Neutrophil (primary cell): Measurements from ENCODE around the gene SEMA7A.

Source experiments
- H3K27ac ChIP-seq: fragments of 200-600 bp; sonication (generic); 2 replicates; pipeline ENCODE4 v1.5.1; 2016; ENCODE audit warnings: mild to moderate bottlenecking, moderate library complexity
- H3K27me3 ChIP-seq: fragments of 200-600 bp; sonication (generic); 2 replicates; pipeline ENCODE4 v1.6.0; 2016; ENCODE audit warnings: mild to moderate bottlenecking
- H3K36me3 ChIP-seq: fragments of 200-600 bp; sonication (generic); 2 replicates; pipeline ENCODE4 v1.5.1; 2017
- H3K4me1 ChIP-seq, 2 experiments: fragments of 200-600 bp in 1 of 2; sonication (generic) in 1 of 2; 1 replicate in 1 of 2; 2 replicates in 1 of 2; pipeline versions ENCODE4 v1.5.1 to v1.6.1; 2013 to 2016; ENCODE audit warnings: low read depth in 1 of 2, low read length in 1 of 2, mild to moderate bottlenecking in 1 of 2, moderate library complexity in 1 of 2; ENCODE audit not compliant: control insufficient read depth in 1 of 2, insufficient read depth in 1 of 2
- H3K4me3 ChIP-seq, 2 experiments: fragments of 200-600 bp in 1 of 2; sonication (generic) in 1 of 2; 1 replicate in 1 of 2; 2 replicates in 1 of 2; pipeline ENCODE4 v1.5.1; 2013 to 2016; ENCODE audit warnings: low read depth in 1 of 2, low read length in 1 of 2, mild to moderate bottlenecking in 1 of 2, moderate library complexity in 1 of 2
- H3K9me3 ChIP-seq: fragments of 200-600 bp; sonication (generic); 2 replicates; pipeline ENCODE4 v1.5.1; 2016
- TF ChIP-seq, protein P1 (sequence below): fragments of 200-600 bp; sonication (generic); IDR thresholded peaks from 2 replicates; pipeline ENCODE4 v1.5.1; 2016; ENCODE audit warnings: antibody characterized with exemption

SEMA7A gene

DNA sequence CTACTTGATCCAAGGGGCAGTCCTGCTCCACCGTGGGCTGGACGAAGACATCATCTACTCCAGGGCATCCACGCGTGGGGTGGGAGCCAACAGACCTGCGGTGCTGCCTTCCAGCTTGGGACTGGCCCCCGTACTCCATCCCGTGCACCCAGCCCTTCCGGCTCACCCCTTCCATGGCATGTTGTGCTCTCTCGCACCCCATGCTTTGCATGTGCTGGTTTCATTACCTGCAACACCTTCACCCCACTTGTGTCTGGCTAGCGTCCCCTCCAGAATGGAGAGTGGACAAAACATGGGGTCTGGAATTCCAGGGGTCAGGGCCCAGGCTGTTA is 30.2 kb downstream of the SEMA7A start:
- H3K27me3 ChIP-seq: peaks cover 20% of the 10 kb centered on the region
- peak overlapping the region in 1 of 2 experiments; percentile 38 for H3K4me3 ChIP-seq
- peaks cover 23 to 36% of the 10 kb centered on the region in 2 experiments for H3K4me1 ChIP-seq
- peak overlapping the region; percentile 72 for H3K27ac ChIP-seq
- no peaks in the 10 kb centered on the region for H3K36me3 ChIP-seq
- H3K9me3 ChIP-seq: no peaks in the 10 kb centered on the region
- TF ChIP-seq, protein P1, sequence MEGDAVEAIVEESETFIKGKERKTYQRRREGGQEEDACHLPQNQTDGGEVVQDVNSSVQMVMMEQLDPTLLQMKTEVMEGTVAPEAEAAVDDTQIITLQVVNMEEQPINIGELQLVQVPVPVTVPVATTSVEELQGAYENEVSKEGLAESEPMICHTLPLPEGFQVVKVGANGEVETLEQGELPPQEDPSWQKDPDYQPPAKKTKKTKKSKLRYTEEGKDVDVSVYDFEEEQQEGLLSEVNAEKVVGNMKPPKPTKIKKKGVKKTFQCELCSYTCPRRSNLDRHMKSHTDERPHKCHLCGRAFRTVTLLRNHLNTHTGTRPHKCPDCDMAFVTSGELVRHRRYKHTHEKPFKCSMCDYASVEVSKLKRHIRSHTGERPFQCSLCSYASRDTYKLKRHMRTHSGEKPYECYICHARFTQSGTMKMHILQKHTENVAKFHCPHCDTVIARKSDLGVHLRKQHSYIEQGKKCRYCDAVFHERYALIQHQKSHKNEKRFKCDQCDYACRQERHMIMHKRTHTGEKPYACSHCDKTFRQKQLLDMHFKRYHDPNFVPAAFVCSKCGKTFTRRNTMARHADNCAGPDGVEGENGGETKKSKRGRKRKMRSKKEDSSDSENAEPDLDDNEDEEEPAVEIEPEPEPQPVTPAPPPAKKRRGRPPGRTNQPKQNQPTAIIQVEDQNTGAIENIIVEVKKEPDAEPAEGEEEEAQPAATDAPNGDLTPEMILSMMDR: no peak

DNA sequence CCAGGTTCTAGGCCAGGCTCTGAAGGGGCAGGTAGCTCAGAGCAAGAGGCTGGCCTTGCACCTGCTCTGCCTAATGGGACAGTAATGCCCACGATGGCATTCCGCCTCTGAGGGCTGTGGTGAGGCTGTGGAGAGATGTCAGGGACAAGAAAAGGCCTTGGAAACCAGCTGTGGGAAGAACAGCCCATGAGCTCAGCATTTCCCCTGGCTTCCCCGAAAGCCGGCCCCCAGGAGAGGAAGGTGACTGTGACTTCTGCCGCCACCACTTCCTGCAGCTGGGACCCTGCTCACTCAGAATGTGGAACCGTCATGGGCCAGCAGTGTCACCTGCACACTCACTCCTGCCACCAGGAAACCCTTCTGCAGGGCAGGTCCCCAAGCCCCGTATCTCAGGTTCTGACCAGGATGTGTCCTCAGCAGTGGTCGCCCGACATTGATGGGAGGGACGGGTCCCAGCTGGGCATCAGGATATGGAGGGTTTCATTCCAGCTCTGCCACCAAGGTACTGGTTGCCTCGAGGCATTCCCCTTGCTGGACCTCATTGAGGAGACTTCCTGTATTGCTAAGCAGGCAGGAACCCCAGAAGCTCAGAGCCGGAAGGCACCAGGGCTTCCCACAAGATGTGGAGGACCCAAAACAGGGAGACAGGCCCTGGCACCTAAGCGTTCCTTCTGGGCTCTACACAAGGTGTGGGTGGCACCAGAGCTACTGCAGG is 30.7 kb downstream of the SEMA7A start:
- TF ChIP-seq, protein P1: no peak
- H3K36me3 ChIP-seq: no peaks in the 10 kb centered on the region
- peaks cover 23 to 36% of the 10 kb centered on the region in 2 experiments for H3K4me1 ChIP-seq
- H3K27ac ChIP-seq: peak overlapping the region; percentile 72
- H3K27me3 ChIP-seq: peaks cover 20% of the 10 kb centered on the region
- no peaks in the 10 kb centered on the region for H3K9me3 ChIP-seq
- peak overlapping the region in 1 of 2 experiments; percentile 38 for H3K4me3 ChIP-seq

DNA sequence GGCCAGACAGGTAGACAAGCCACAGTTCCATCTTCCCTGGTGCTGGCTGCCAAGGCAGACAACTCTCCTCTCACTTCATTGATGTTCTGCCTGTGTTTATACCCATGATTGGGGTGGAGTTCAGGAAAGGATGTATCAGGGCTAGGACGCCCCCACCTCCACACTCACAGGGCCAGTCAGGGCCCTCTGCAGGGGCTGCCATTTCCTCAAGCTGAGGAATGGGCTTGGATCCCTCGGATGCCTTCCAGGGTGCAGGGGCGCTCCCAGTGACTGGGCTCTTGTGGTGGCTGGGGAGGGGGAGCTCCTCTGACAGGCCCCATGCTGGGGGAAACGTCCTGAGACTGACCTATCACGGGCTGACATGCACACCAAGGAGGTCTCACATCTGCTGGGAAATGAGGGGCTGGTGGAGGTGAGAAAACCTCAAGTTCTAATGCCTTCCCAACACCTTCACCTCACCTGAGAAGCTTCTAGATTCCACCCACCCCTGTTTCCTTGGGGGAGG is 31.4 kb downstream of the SEMA7A start:
- peaks cover 20% of the 10 kb centered on the region for H3K27me3 ChIP-seq
- H3K36me3 ChIP-seq: no peaks in the 10 kb centered on the region
- H3K9me3 ChIP-seq: no peaks in the 10 kb centered on the region
- peaks cover 23 to 36% of the 10 kb centered on the region in 2 experiments for H3K4me1 ChIP-seq
- TF ChIP-seq, protein P1: no peak
- peak overlapping the region in 1 of 2 experiments; percentile 38 for H3K4me3 ChIP-seq
- peak overlapping the region; percentile 72 for H3K27ac ChIP-seq

DNA sequence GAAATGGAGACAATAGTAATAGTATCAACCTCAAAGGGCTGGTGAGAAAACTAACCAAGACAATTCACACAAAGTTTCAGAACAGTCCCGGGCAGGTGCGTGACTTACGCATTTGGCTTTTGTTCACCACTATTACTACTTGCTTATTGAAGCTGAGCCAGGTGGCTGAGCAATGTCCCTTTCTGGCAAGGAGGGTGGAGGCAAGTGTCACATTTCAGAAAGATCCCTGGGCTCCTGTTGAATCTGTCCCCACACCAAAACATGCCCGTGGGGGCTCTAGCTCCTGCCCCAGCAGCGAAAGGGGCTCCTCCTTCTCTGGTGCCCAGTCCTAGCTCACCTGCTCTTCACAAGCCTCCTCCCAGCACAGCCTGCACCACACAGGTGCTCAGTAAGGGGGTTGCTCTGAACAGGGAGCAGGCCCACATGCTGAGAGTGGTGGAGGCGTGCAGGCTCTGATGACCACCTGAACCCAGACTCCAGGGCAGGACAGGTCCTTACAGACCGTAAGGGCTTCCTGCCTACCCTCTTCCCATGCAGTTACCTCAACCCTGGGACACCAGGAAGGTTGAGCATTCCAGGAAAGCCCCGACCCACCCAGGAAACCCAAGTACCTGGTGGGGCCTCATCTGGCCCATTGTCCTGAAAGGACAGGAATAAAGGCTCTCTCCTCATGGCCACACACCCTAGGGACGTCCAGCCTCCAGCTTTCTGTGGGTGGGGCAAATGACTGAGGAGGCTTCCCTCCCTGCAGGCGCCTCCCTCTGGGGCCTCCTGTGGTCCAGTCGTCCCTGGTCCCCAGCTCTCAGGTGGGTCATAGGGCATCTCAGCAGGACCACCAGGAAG is 32.6 kb downstream of the SEMA7A start:
- TF ChIP-seq, protein P1: no peak
- peaks cover 20% of the 10 kb centered on the region for H3K27me3 ChIP-seq
- H3K4me1 ChIP-seq: peaks cover 23 to 36% of the 10 kb centered on the region in 2 experiments
- no peaks in the 10 kb centered on the region for H3K36me3 ChIP-seq
- no peak overlapping the region for H3K27ac ChIP-seq
- no peak overlapping the region for H3K4me3 ChIP-seq
- no peaks in the 10 kb centered on the region for H3K9me3 ChIP-seq

DNA sequence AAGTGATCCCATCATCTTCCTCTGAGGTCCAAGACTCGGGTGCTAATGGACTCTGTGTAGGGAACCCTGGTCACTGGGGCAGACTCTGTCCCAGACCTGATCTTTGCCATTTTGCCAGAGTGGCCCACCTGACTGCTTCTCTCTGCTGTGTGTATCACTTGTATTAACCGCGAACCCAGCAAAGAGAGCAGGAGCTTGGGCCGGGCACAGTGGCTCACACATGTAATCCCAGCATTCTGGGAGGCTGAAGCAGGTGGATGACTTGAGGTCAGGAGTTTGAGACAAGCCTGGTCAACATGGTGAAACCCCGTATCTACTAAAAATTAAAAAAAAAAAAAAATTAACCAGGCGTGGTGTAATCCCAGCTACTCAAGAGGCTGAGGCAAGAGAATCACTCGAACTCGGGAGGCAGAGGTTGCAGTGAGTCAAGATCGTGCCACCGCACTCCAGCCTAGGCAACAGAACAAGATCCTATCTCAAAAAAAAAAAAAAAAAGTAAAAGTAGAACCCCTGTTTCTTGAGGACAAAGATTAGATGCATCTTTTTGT is 33.4 kb downstream of the SEMA7A start:
- Histone ChIP-seq H3K27ac (no peak overlapping the region), H3K4me1 (peaks cover 23 to 36% of the 10 kb centered on the region in 2 experiments), H3K36me3 (no peaks in the 10 kb centered on the region), H3K4me3 (no peak overlapping the region), H3K9me3 (no peaks in the 10 kb centered on the region), H3K27me3 (peaks cover 17% of the 10 kb centered on the region)
- TF ChIP-seq, protein P1: no peak
